Right lobe of liver (tissue), 6 donors: ENCODE measurements around the gene ARL15. TPM values are rescaled to one million over a fixed set of nuclear protein-coding genes. Genes with fewer than 3 reads are reported as not detected.

Experiments used
- ATAC-seq, 4 donors: fragments of 200-7000 bp; cut with Tn5 transposase; one replicate each; pipeline ENCODE4 v1.9.1; 2020; ENCODE audit warnings: mild to moderate bottlenecking in 4 of 4, moderate library complexity in 4 of 4
- DNase-seq, 3 donors: peaks; one replicate each; pipeline ENCODE4 v3.0.0-alpha.2; 2020
- H3K27ac ChIP-seq, 3 donors: fragments of 200-600 bp; one replicate each; pipeline ENCODE4 v1.8.0; 2022
- H3K27me3 ChIP-seq, 2 donors: fragments of 200-600 bp; one replicate each; pipeline ENCODE4 v1.8.0; 2022
- H3K36me3 ChIP-seq, 4 donors: fragments of 200-600 bp; sonication (generic) in 1 of 4; one replicate each; pipeline versions ENCODE4 v1.5.1 to v1.8.0; 2017 to 2022; ENCODE audit warnings: control low read depth in 1 of 4
- H3K4me1 ChIP-seq, 4 donors: fragments of 200-600 bp; sonication (generic) in 1 of 4; one replicate each; pipeline versions ENCODE4 v1.5.1 to v1.8.0; 2017 to 2022; ENCODE audit warnings: control low read depth in 1 of 4
- H3K4me3 ChIP-seq, 3 donors: fragments of 200-600 bp; one replicate each; pipeline ENCODE4 v1.8.0; 2022
- H3K9me3 ChIP-seq, 4 donors: fragments of 200-600 bp; sonication (generic) in 1 of 4; one replicate each; pipeline versions ENCODE4 v1.5.1 to v1.8.0; 2017 to 2022; ENCODE audit warnings: control low read depth in 1 of 4
- POLR2A ChIP-seq: fragments of 450-650 bp; IDR thresholded peaks from one replicate; pipeline ENCODE4 v1.6.1; 2017; ENCODE audit warnings: antibody characterized with exemption, mild to moderate bottlenecking
- WGBS: methylation state at CpG from one replicate; pipeline ENCODE4 v1.1.6; 2018; ENCODE audit warnings: low coverage, low lambda C conversion rate; ENCODE audit not compliant: insufficient coverage; ENCODE audit errors: missing lambda C conversion rate; 5-methylcytosine and 5-hydroxymethylcytosine counted together
- intact Hi-C, 2 donors: fragments of 100-400 bp; cut with DNase I; formaldehyde crosslinking; loops; one replicate each; pipeline versions ENCODE4 v1.11.2 to v1.14.1; 2022
- total RNA-seq, 6 experiments: library from RNA; depleted of rRNA in 2 of 6; stranded (reverse); fragments of >200 nt in 2 of 6; fragmentation: NEBNext Ultra II Directional in 3 of 6; extraction: Animal tissue kit (Norgen Biotek cat#: 25700) in 3 of 6; gene quantifications; one replicate each; pipeline versions ENCODE4 v1.1.0 to v1.2.4, GENCODE V29; 2016 to 2023
- TF ChIP-seq, protein P1 (sequence below), 4 donors: fragments of 200-600 bp in 3 of 4; fragments of 450-650 bp in 1 of 4; IDR thresholded peaks; one replicate each; pipeline versions ENCODE4 v1.5.1 to v1.8.0; 2016 to 2022; ENCODE audit warnings: antibody characterized with exemption in 4 of 4, mild to moderate bottlenecking in 2 of 4
- donor health status: DM: no; HTN: yes; CAD: no.
- donor health status: DM: no; HTN: no; CAD: no.
- donor health status: DM: no; HTN: no; CAD: no.
- donor health status: DM: no; HTN: yes; CAD: no.
- donor health status: DM: no; HTN: yes; CAD: no.

Gene ARL15
- total RNA-seq, 6 experiments from 2014 or later = 6.3 to 16.5 (median 9.6) TPM

DNA sequence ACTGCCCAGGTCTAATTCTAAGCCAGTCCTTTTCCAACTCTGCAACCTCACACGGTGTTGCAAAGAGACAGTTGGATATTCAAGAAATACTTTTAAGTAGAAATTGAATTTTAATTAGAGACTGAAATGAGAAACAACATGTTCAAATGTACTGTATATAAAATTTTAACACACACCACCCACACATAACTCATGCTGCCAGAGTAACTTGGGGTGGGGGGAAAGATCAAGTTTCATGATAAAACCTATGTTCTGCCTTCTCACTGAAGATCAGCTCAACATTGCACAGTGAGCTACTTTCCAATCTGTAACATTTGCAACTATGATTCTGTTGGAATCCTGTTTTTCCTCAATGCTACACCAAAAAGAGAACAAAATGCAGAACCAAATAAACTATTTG is 17.5 kb downstream of the ARL15 start:
- Histone ChIP-seq H3K36me3 (no peaks in the 10 kb centered on the region), H3K27me3 (no peaks in the 10 kb centered on the region), H3K4me1 (peaks cover 0 to 9% (median 4%) of the 10 kb centered on the region in 4 donors), H3K4me3 (no peak overlapping the region), H3K9me3 (no peaks in the 10 kb centered on the region), H3K27ac (no peak overlapping the region)
- WGBS = 100% methylated on average over 1 of the region's 1 CpG
- intact Hi-C loops = no loop called here
- no peak for TF ChIP-seq POLR2A
- TF ChIP-seq, protein P1, sequence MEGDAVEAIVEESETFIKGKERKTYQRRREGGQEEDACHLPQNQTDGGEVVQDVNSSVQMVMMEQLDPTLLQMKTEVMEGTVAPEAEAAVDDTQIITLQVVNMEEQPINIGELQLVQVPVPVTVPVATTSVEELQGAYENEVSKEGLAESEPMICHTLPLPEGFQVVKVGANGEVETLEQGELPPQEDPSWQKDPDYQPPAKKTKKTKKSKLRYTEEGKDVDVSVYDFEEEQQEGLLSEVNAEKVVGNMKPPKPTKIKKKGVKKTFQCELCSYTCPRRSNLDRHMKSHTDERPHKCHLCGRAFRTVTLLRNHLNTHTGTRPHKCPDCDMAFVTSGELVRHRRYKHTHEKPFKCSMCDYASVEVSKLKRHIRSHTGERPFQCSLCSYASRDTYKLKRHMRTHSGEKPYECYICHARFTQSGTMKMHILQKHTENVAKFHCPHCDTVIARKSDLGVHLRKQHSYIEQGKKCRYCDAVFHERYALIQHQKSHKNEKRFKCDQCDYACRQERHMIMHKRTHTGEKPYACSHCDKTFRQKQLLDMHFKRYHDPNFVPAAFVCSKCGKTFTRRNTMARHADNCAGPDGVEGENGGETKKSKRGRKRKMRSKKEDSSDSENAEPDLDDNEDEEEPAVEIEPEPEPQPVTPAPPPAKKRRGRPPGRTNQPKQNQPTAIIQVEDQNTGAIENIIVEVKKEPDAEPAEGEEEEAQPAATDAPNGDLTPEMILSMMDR (IDR thresholded peaks at IDR 0.05) = no peak
- no peak for ATAC-seq
- DNase-seq = no peak

DNA sequence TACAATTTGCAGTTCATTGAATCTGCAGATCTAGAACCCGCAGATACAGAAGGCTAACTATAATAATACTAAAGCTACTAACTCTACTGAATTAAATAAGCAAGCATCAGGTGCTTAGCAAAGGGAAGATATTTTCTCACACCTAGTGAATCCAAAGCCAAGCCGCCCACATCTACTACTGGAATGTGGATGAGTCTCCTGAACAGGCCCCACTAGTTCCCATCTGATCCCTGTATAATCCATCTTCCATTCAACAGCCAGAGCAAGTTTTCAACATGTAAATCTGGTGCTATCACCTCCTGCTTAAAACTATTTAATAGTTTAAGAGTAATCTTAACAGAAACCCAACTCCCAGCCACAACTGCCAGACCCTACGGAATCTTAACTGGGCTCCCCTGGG is 18.9 kb downstream of the ARL15 start:
- Histone ChIP-seq H3K36me3 (no peaks in the 10 kb centered on the region), H3K4me1 (peaks cover 0 to 6% (median 3%) of the 10 kb centered on the region in 4 donors), H3K27me3 (no peaks in the 10 kb centered on the region), H3K4me3 (no peak overlapping the region), H3K27ac (no peak overlapping the region), H3K9me3 (no peaks in the 10 kb centered on the region)
- DNase-seq (no peak), ATAC-seq (no peak)
- WGBS = 69% methylated on average over 3 of the region's 3 CpGs
- intact Hi-C loops = no loop called here
- TF ChIP-seq, protein P1 (IDR thresholded peaks at IDR 0.05) = no peak
- no peak for TF ChIP-seq POLR2A

DNA sequence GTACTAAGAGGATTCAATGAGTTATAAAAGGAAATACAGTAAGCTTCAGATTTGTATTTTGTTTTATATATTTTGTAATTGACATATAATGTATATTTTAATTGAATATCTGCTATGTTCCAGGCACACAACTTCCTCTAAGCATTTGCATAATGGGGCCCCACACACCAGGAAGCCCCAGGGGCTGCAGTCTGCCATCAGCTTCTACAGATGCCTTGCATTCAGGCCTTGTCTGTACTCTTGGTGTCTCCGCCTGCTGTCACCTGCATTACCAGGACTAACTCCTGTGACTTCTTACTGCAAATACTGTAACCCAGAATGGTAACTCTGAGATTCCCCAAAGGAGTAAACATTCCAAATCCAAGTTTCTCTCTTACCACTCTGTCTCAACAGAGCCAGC is 20.6 kb downstream of the ARL15 start:
- DNase-seq (no peak), ATAC-seq (no peak)
- Histone ChIP-seq H3K4me1 (no peaks in the 10 kb centered on the region), H3K4me3 (no peak overlapping the region), H3K36me3 (no peaks in the 10 kb centered on the region), H3K27ac (no peak overlapping the region), H3K9me3 (no peaks in the 10 kb centered on the region), H3K27me3 (no peaks in the 10 kb centered on the region)
- intact Hi-C loops = no loop called here
- TF ChIP-seq POLR2A = no peak
- TF ChIP-seq, protein P1 (IDR thresholded peaks at IDR 0.05) = no peak
- 100% methylated on average over 1 of the region's 1 CpG for WGBS

DNA sequence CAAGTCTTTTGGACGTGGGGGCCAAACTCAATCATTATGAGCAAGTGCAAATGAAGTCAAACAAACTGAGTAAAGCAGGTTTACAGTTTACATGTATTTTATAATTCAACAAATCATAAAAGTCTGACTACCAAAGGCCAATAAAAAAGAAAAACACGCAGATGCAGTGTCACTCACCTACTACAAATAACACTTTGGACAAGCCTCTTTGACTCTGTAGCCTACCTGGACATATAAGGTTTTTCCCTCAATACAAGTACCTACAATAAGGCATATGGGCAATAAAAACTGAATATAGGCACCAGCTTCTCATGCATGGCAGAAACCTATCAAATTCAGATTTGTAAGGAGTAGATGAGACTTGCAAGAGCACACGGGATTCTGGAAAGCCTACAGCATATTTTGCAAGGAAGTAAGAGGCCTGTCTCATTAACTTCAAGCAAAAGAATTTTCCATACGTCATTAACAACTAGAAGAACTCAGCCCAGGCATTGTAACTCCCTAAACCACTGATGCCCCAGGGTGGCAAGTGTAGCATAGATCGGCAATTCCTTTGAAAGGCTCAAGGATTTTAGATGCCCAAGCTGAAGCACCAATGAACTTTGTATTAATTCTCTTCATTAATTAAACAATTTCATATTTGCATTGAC is 21.7 kb downstream of the ARL15 start:
- Histone ChIP-seq H3K4me1 (no peaks in the 10 kb centered on the region), H3K9me3 (no peaks in the 10 kb centered on the region), H3K36me3 (no peaks in the 10 kb centered on the region), H3K4me3 (no peak overlapping the region), H3K27ac (no peak overlapping the region), H3K27me3 (no peaks in the 10 kb centered on the region)
- no peak for TF ChIP-seq POLR2A
- TF ChIP-seq, protein P1 (IDR thresholded peaks at IDR 0.05) = no peak
- no peak for ATAC-seq
- intact Hi-C loops = no loop called here
- no peak for DNase-seq
- 74% methylated on average over 5 of the region's 5 CpGs for WGBS
